A549 (cell line): ENCODE results near the gene STX12. TPM values are rescaled to one million over a fixed set of nuclear protein-coding genes. Genes with fewer than 3 reads are reported as not detected.
A peak's percentile ranks its signal among the peaks of the same experiment; 100 is the strongest.

Experiments
- ATAC-seq, 2 experiments: fragments of 200-7000 bp in 1 of 2; fragments of >200 bp in 1 of 2; cut with Nextera tagmentation in 1 of 2; cut with Tn5 transposase in 1 of 2; 3 replicates each; pipeline versions ENCODE4 v1.8.0 to v1.9.1; 2018 to 2020; ENCODE audit warnings: mild to moderate bottlenecking in 1 of 2, moderate library complexity in 1 of 2
- CTCF ChIA-PET: fragments of 300-600 bp; sonication (Branson Sonifier 250); formaldehyde crosslinking; extraction: SDS; loops from one replicate; lab custom pipeline; 2021; ENCODE audit warnings: antibody characterized with exemption, inconsistent platforms; lab: Yijun Ruan, JAX
- POLR2A ChIA-PET: fragments of 350-600 bp; formaldehyde crosslinking; extraction: SDS; loops from one replicate; lab custom pipeline; 2021; ENCODE audit warnings: antibody characterized with exemption, inconsistent platforms; lab: Yijun Ruan, JAX
- DNase-seq, 2 experiments: peaks; one replicate each; pipeline versions ENCODE4 v3.0.0 to v3.0.0-alpha.2; 2011 to 2016; ENCODE audit warnings: low read depth in 1 of 2, low spot score in 1 of 2
- FAIRE-seq: peaks from 2 replicates; lab custom pipeline; 2011; peaks lifted over from hg19 to GRCh38; lab: Jason Lieb, UNC
- H3K27ac ChIP-seq, 2 experiments: fragments of >200 bp; sonication (Bioruptor Twin); formaldehyde crosslinking; 3 replicates each; pipeline ENCODE4 v1.5.1; 2016 to 2017
- H3K4me1 ChIP-seq: fragments of >200 bp; sonication (Bioruptor Twin); formaldehyde crosslinking; 3 replicates; pipeline ENCODE4 v1.6.1; 2016
- H3K4me2 ChIP-seq: fragments of >200 bp; sonication (Bioruptor Twin); formaldehyde crosslinking; 3 replicates; pipeline ENCODE4 v1.6.1; 2016
- H3K4me3 ChIP-seq: fragments of >200 bp; sonication (Bioruptor Twin); formaldehyde crosslinking; 3 replicates; pipeline ENCODE4 v1.5.1; 2016
- H3K9me3 ChIP-seq: fragments of >200 bp; sonication (Bioruptor Twin); formaldehyde crosslinking; 3 replicates; pipeline ENCODE4 v1.6.1; 2016
- CBX2 ChIP-seq: fragments of 200-600 bp; sonication (generic); IDR thresholded peaks from 2 replicates; pipeline ENCODE4 v1.6.1; 2016; ENCODE audit warnings: low read depth, mild to moderate bottlenecking, borderline replicate concordance
- CBX8 ChIP-seq: fragments of 200-600 bp; sonication (generic); IDR thresholded peaks from 2 replicates; pipeline ENCODE4 v1.6.1; 2016
- CHD2 ChIP-seq: fragments of 150-350 bp; IDR thresholded peaks from 2 replicates; pipeline ENCODE4 v1.6.1; 2014; ENCODE audit warnings: low read length; ENCODE audit not compliant: partially characterized antibody
- ESRRA ChIP-seq: fragments of 150-350 bp; IDR thresholded peaks from 2 replicates; pipeline ENCODE4 v1.6.1; 2014; ENCODE audit warnings: mild to moderate bottlenecking, low read length, borderline replicate concordance
- GATA3 ChIP-seq: IDR thresholded peaks from 2 replicates; pipeline ENCODE4 v1.6.1; 2012; ENCODE audit warnings: borderline replicate concordance
- HEYL ChIP-seq: fragments of 250-450 bp; sonication (Bioruptor Pico); IDR thresholded peaks from 2 replicates; pipeline ENCODE4 v1.8.0; 2021; ENCODE audit warnings: mild to moderate bottlenecking, moderate library complexity
- HOXA7 ChIP-seq: fragments of 250-450 bp; sonication (Bioruptor Pico); IDR thresholded peaks from 2 replicates; pipeline ENCODE4 v1.5.0; 2020; ENCODE audit warnings: mild to moderate bottlenecking, moderate library complexity
- HOXB13 ChIP-seq: fragments of 250-450 bp; sonication (Bioruptor Pico); IDR thresholded peaks from 2 replicates; pipeline ENCODE4 v1.5.0; 2020; ENCODE audit warnings: low read depth, mild to moderate bottlenecking, moderate library complexity
- HOXB5 ChIP-seq: fragments of 250-450 bp; sonication (Bioruptor Pico); IDR thresholded peaks from 2 replicates; pipeline ENCODE4 v1.5.0; 2020; ENCODE audit warnings: mild to moderate bottlenecking, moderate library complexity
- JUN ChIP-seq, 2 experiments: fragments of >200 bp; sonication (Bioruptor Twin); formaldehyde crosslinking; IDR thresholded peaks; 2 replicates in 1 of 2; 3 replicates in 1 of 2; pipeline ENCODE4 v1.6.1; 2016 to 2017
- KDM1A ChIP-seq: fragments of 200-600 bp; sonication (generic); IDR thresholded peaks from 2 replicates; pipeline ENCODE4 v1.6.1; 2016; ENCODE audit warnings: low read depth, mild to moderate bottlenecking
- MYC ChIP-seq: IDR thresholded peaks from 2 replicates; pipeline ENCODE4 v1.6.1; 2012; ENCODE audit warnings: mild to moderate bottlenecking, inconsistent platforms, low read length, improper control_type of control experiment, borderline replicate concordance
- NFE2L2 ChIP-seq: fragments of 150-350 bp; conservative IDR thresholded peaks from 2 replicates; pipeline ENCODE4 v1.6.1; 2014; ENCODE audit warnings: low read length
- NPAS2 ChIP-seq: fragments of 250-450 bp; sonication (Bioruptor Pico); IDR thresholded peaks from 2 replicates; pipeline ENCODE4 v1.8.0; 2022; ENCODE audit warnings: mild to moderate bottlenecking, moderate library complexity, borderline replicate concordance
- NR3C1 ChIP-seq: fragments of >200 bp; sonication (Bioruptor Twin); formaldehyde crosslinking; IDR thresholded peaks from 3 replicates; pipeline ENCODE4 v1.6.1; 2017
- PHF8 ChIP-seq: fragments of 200-600 bp; sonication (generic); IDR thresholded peaks from 2 replicates; pipeline ENCODE4 v1.6.1; 2016; ENCODE audit warnings: low read depth, mild to moderate bottlenecking, antibody characterized with exemption, moderate library complexity, borderline replicate concordance
- POLR2A ChIP-seq: IDR thresholded peaks from 2 replicates; pipeline ENCODE4 v1.6.1; 2012; ENCODE audit warnings: mild to moderate bottlenecking, low read length
- RARB ChIP-seq: fragments of 250-450 bp; sonication (Bioruptor Pico); IDR thresholded peaks from 2 replicates; pipeline ENCODE4 v1.8.0; 2021; ENCODE audit warnings: mild to moderate bottlenecking, moderate library complexity
- TP53 ChIP-seq: fragments of 250-450 bp; sonication (Bioruptor Pico); IDR thresholded peaks from 2 replicates; pipeline ENCODE4 v1.5.0; 2021; ENCODE audit warnings: mild to moderate bottlenecking, moderate library complexity
- WGBS: methylation state at CpG from one replicate; pipeline ENCODE4 v1.1.6; 2017; ENCODE audit errors: missing lambda C conversion rate; 5-methylcytosine and 5-hydroxymethylcytosine counted together
- polyA plus RNA-seq, 4 experiments: library from polyadenylated mRNA; depleted of rRNA in 3 of 4; stranded (reverse); fragments of >200 nt; fragmentation: RNase III in 1 of 4; extraction: RNeasy Plus Mini Kit Qiagen cat#74134 plus additional on column Dnase treatment in 1 of 4; gene quantifications; 2 replicates in 3 of 4; 3 replicates in 1 of 4; pipeline ENCODE4 v1.2.3, GENCODE V29; 2011 to 2017
- TF ChIP-seq, protein P1 (sequence below): fragments of 150-350 bp; IDR thresholded peaks from 2 replicates; pipeline ENCODE4 v1.6.1; 2014; ENCODE audit warnings: low read depth, mild to moderate bottlenecking, low read length
- TF ChIP-seq, protein P2 (sequence below): IDR thresholded peaks from 2 replicates; pipeline ENCODE4 v1.6.1; 2012
- TF ChIP-seq, protein P3 (sequence below): fragments of 450-650 bp; IDR thresholded peaks from 2 replicates; pipeline ENCODE4 v1.6.1; 2014; ENCODE audit warnings: antibody characterized with exemption
- TF ChIP-seq, protein P4 (sequence below): fragments of >200 bp; sonication (Bioruptor Twin); formaldehyde crosslinking; IDR thresholded peaks from 3 replicates; pipeline ENCODE4 v1.5.1; 2016

STX12 gene
- polyA plus RNA-seq, 2 of the 4 experiments (the other 2 are of a cell fraction), result 11.9 to 14.6 TPM

DNA sequence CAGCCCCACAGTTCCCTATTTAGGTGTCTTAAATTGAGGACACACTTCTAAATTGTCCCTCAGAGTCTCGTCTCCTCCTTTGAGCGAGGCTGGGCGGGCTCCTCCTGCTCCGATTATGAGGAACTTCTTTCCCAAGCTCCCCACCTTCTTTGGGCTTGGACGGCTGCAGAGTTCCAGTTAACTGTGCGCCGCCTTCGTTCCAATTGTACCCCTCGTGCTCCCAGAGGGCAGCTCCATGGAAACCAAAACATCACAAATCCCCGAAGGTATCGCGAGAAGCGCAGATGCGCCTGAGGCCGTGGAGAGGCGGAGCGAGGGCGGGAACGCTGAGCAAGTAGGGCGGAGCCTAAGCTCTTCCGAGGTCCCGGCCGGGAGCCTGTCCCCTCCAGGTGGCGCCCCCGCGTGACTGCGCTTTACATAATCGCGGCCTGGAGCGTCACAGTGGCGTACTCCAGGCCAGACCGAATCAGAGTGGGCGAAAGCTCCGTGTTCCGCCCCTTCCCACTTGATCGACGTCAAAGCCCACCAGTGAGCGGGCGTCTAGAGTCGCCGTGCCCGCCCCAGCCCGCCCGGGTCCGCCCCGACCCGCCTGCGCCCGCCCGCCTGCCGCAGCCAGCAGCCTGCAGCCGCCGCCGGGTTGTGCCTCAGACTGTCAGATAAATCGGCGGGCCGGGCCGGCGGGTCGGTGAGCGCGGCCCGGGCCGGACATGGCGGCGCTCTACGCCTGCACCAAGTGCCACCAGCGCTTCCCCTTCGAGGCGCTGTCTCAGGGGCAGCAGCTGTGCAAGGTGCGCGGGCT, 47.4 kb upstream of the STX12 start, which contains the start of gene FAM76A (continued):
- TF ChIP-seq, protein P1, sequence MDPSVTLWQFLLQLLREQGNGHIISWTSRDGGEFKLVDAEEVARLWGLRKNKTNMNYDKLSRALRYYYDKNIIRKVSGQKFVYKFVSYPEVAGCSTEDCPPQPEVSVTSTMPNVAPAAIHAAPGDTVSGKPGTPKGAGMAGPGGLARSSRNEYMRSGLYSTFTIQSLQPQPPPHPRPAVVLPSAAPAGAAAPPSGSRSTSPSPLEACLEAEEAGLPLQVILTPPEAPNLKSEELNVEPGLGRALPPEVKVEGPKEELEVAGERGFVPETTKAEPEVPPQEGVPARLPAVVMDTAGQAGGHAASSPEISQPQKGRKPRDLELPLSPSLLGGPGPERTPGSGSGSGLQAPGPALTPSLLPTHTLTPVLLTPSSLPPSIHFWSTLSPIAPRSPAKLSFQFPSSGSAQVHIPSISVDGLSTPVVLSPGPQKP, result no peak
- TF ChIP-seq NPAS2 (CRISPR knock-in tag) (no peak), NR3C1 (no peak)

DNA sequence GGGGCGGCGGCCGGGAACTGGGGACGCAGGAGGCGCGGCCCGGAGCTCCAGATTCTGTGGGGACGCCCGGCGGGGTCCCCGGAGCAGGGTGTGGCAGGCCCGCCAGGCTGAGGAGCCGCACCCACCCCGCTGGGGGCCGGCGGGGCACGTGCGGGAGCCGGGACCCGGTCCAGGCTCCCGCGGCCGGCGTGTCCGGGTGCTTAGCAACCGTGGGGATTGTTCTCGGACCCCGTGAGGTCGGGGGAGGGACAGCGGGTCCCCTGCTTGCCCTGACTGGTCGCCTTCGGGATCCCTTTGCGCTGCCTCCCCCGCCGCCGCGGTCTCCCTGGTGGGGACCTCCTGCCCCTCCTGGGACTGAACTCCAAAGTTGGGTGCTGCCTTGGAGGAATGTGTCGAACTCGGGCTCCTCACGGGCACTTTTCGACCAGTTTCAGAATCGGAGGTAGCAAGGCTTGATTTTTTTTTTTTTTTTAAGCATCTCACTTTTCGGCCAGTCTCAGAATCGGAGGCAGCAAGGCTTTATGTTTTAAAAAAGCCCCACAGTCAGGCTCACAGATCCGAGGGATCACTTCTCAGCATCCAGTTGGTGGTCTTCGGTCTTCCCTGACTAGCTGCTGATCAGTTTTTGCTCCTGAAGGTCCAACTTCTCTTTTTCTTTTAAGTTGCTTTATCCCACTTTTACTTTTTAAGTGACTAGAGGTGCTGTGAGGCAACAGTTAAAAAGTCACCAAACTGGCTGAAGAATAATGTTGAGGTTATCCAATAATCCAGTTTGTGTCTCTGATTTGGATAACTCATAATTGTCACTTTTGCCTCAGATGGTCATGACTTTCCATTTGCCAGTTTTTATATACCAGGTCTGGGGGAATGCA, 46.6 kb upstream of the STX12 start:
- peak; percentile 32 to 64 for DNase-seq
- ChIA-PET CTCF (interaction anchor here (0.6 to 2.1 kb wide), 12 partner anchors 11 to 300 kb away, joined by 3 to 6 read pairs (median 4); partner anchors contain the start of gene IFI6), POLR2A (interaction anchor here (0.7 to 1.8 kb wide), 4 partner anchors 33 to 571 kb away, joined by 3 to 19 read pairs (median 3); partner anchors contain the start of genes PPP1R8, SLC9A1 and STX12)
- Histone ChIP-seq H3K4me3 (peak overlapping the region; percentile 84), H3K4me2 (peak overlapping the region; percentile 87), H3K4me1 (peaks cover 9% of the 10 kb centered on the region; the same call in 2 of the 3 replicates), H3K9me3 (no peaks in the 10 kb centered on the region), H3K27ac (peak overlapping the region; percentile 81 to 94)
- TF ChIP-seq RARB (CRISPR knock-in tag), result no peak
- no peak for TF ChIP-seq JUN (IDR thresholded peaks at IDR 0.05)
- 0 out of 2 replicates have a peak, but pooled peaks have one; percentile 0 for TF ChIP-seq MYC
- TF ChIP-seq PHF8, result peak; percentile 36; the same call in 1 of the 2 replicates
- WGBS, result 3% methylated on average over 14 of the region's 46 CpGs
- FAIRE-seq, result no peak
- peak; percentile 53 to 70 for ATAC-seq

DNA sequence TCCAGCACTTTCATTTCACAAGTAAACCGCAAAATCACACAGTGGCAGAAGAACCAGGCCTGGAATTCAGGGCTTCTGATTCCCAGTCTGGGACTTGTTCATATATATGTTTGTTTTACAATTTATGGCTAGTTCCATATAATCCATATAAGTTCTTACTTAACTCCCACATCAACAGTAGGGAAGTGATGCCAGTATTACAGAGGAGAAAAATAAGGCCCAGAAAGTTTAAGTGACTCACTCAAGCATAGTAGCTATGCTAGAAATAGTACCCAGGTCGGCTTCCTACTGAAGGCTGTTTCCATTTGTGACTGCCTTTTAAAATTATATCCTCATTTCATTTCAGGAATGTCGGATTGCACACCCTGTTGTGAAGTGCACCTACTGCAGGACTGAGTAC, 45.9 kb upstream of the STX12 start:
- Histone ChIP-seq H3K4me3 (no peak overlapping the region; the same call in 2 of the 3 replicates), H3K4me2 (peak overlapping the region; percentile 87), H3K4me1 (peaks cover 9% of the 10 kb centered on the region; the same call in 2 of the 3 replicates), H3K9me3 (no peaks in the 10 kb centered on the region), H3K27ac (peak overlapping the region in 1 of 2 experiments; percentile 94; a peak in 2 of 6 replicates)
- POLR2A ChIA-PET, result interaction anchor here (0.7 to 1.2 kb wide), 2 partner anchors 103 to 104 kb away, joined by 3 to 4 read pairs; partner anchors contain the start of gene PPP1R8
- no peak for TF ChIP-seq HOXA7 (CRISPR knock-in tag)
- TF ChIP-seq HOXB13, result no peak
- TF ChIP-seq NFE2L2, result no peak
- no peak for TF ChIP-seq HOXB5
- TF ChIP-seq, protein P2, sequence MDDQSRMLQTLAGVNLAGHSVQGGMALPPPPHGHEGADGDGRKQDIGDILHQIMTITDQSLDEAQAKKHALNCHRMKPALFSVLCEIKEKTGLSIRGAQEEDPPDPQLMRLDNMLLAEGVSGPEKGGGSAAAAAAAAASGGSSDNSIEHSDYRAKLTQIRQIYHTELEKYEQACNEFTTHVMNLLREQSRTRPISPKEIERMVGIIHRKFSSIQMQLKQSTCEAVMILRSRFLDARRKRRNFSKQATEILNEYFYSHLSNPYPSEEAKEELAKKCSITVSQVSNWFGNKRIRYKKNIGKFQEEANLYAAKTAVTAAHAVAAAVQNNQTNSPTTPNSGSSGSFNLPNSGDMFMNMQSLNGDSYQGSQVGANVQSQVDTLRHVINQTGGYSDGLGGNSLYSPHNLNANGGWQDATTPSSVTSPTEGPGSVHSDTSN, result no peak
- TF ChIP-seq POLR2A, result no peak
- TF ChIP-seq, protein P3, sequence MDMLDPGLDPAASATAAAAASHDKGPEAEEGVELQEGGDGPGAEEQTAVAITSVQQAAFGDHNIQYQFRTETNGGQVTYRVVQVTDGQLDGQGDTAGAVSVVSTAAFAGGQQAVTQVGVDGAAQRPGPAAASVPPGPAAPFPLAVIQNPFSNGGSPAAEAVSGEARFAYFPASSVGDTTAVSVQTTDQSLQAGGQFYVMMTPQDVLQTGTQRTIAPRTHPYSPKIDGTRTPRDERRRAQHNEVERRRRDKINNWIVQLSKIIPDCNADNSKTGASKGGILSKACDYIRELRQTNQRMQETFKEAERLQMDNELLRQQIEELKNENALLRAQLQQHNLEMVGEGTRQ, result no peak
- TF ChIP-seq HEYL (CRISPR knock-in tag), result no peak
- no peak for TF ChIP-seq KDM1A
- no peak for TF ChIP-seq CHD2
- TF ChIP-seq TP53 (CRISPR knock-in tag), result no peak
- no peak for TF ChIP-seq CBX2
- no peak for TF ChIP-seq RARB (CRISPR knock-in tag)
- no peak for TF ChIP-seq ESRRA
- TF ChIP-seq, protein P4, sequence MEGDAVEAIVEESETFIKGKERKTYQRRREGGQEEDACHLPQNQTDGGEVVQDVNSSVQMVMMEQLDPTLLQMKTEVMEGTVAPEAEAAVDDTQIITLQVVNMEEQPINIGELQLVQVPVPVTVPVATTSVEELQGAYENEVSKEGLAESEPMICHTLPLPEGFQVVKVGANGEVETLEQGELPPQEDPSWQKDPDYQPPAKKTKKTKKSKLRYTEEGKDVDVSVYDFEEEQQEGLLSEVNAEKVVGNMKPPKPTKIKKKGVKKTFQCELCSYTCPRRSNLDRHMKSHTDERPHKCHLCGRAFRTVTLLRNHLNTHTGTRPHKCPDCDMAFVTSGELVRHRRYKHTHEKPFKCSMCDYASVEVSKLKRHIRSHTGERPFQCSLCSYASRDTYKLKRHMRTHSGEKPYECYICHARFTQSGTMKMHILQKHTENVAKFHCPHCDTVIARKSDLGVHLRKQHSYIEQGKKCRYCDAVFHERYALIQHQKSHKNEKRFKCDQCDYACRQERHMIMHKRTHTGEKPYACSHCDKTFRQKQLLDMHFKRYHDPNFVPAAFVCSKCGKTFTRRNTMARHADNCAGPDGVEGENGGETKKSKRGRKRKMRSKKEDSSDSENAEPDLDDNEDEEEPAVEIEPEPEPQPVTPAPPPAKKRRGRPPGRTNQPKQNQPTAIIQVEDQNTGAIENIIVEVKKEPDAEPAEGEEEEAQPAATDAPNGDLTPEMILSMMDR, result no peak
- no peak for TF ChIP-seq CBX8
- no peak for TF ChIP-seq GATA3
- FAIRE-seq (no peak), ATAC-seq (no peak), DNase-seq (no peak)
- 74% methylated on average over 3 of the region's 3 CpGs for WGBS
- CTCF ChIA-PET, result interaction anchor here (0.9 kb wide), 1 partner anchor 58 kb away, joined by 3 read pairs; no protein-coding TSS in a partner anchor
